IMR-90 (cell line): Measurements from ENCODE around the gene IRAG1. TPM values are rescaled to one million over a fixed set of nuclear protein-coding genes. Genes with fewer than 3 reads are reported as not detected.

Source experiments
- ELK1 ChIP-seq: fragments of 150-350 bp; IDR thresholded peaks from 2 replicates; pipeline ENCODE4 v1.6.1; 2016; ENCODE audit warnings: low read depth, mild to moderate bottlenecking, low read length, moderate library complexity, borderline replicate concordance
- RFX5 ChIP-seq: IDR thresholded peaks from 2 replicates; pipeline ENCODE4 v1.8.0; 2012; ENCODE audit warnings: low read depth, mild to moderate bottlenecking, low read length, moderate library complexity
- polyA plus RNA-seq, 3 experiments: library from polyadenylated mRNA; depleted of rRNA; stranded (reverse); fragments of >200 nt; gene quantifications; 2 replicates each; pipeline ENCODE4 v1.2.3, GENCODE V29; 2012; ENCODE audit warnings: low replicate concordance in 1 of 3
- total RNA-seq: library from RNA; depleted of rRNA; stranded (reverse); fragments of >200 nt; gene quantifications from 2 replicates; pipeline ENCODE4 v1.2.3, GENCODE V29; 2012

Gene IRAG1
- total and polyA plus RNA-seq, 2 of the 4 experiments (the other 2 are of a cell fraction): 19.4 to 25.8 TPM

- TF ChIP-seq ELK1 (no peak), RFX5 (no peak)
Observed at GRCh38 chr11:10735481-10736475, 42.2 kb upstream of the IRAG1 start (continued).
